ENCODE data around the gene TUBA8.
"Not testable (repeated sequence)": the region's sequence is repeated elsewhere in the genome, so short reads cannot be mapped to it uniquely, and the experiment has no call there.

Gene TUBA8

GRCh38 chr22:18088825-18089568 is 21.6 kb upstream of the TUBA8 start:
- Mint-ChIP-seq H3K27me3 (no peaks in the 10 kb centered on the region), H3K4me1 (ENCODE audit: low read depth) (peaks cover 32% of the 10 kb centered on the region), H3K4me3 (peak overlapping the region; percentile 5), H3K27ac (no peak overlapping the region), H3K36me3 (ENCODE audit: low read depth) (peaks cover 66% of the 10 kb centered on the region), H3K9me3 (no peaks in the 10 kb centered on the region)

DNA sequence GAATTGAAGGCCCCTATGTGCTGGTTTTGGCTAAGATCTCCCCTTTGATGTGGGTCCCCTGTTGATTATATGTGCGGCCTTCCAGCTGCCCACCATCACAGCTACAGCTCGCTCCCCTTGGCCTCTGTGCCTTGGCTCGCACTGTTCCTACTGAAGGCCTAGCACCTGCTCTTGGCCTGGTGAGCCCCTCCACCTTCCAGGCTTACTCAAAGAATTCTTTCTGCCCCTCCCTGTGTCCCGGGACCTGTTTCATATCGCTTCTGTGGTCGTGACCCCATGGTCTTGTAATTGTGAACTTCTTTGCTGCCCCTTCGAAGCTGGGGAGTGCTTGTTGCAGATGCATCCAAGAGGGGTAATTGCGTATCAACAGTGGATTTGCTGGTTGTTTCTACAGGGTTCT is 20.3 kb upstream of the TUBA8 start:
- H3K27ac Mint-ChIP-seq = no peak overlapping the region

GRCh38 chr22:18091478-18091877 is 19.1 kb upstream of the TUBA8 start:
- H3K27ac Mint-ChIP-seq = peak overlapping the region; percentile 34
- peaks cover 52% of the 10 kb centered on the region for H3K4me1 Mint-ChIP-seq (ENCODE audit: low read depth)
- H3K27me3 Mint-ChIP-seq = no peaks in the 10 kb centered on the region
- H3K4me3 Mint-ChIP-seq = peak overlapping the region; percentile 48
- peaks cover 71% of the 10 kb centered on the region for H3K36me3 Mint-ChIP-seq (ENCODE audit: low read depth)
- no peaks in the 10 kb centered on the region for H3K9me3 Mint-ChIP-seq

More for the DNA sequence above, 20.3 kb upstream of the TUBA8 start:
- Mint-ChIP-seq H3K4me3 (no peak overlapping the region), H3K27me3 (no peaks in the 10 kb centered on the region), H3K4me1 (ENCODE audit: low read depth) (peaks cover 41% of the 10 kb centered on the region), H3K9me3 (no peaks in the 10 kb centered on the region), H3K36me3 (ENCODE audit: low read depth) (peaks cover 72% of the 10 kb centered on the region)

DNA sequence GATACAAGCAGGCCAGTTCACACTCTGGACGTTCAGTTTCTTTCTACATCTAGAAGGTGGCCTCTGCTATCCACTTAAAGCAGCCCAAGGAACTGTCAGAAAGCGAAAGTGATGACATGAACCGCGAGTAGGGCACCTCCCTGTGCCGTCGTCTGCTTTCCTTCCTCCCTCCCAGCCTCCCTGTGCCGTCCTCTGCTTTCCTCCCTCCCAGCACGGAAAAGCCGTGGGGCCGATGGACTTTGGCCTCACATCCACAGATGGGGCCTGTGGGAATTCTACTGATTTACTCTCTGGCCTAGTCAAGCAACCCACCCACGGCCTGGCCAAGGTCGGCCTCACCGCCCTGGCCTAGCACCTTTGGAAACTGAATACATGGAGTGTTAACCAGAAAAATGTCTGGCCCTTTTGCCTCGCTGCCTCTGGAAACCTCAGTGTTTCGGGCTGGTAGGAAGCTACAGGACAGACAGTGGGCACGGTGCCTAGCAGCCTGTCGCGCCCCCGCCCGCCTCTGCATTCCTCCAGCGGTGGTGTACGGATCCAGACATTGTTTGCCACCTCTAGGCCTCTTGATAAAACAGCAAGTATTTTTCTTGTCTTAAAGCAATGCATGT is 18.6 kb upstream of the TUBA8 start:
- H3K27ac Mint-ChIP-seq = peak overlapping the region; percentile 83
- no peaks in the 10 kb centered on the region for H3K9me3 Mint-ChIP-seq
- H3K36me3 Mint-ChIP-seq (ENCODE audit: low read depth) = peaks cover 74% of the 10 kb centered on the region
- H3K4me1 Mint-ChIP-seq (ENCODE audit: low read depth) = peaks cover 58% of the 10 kb centered on the region
- H3K4me3 Mint-ChIP-seq = peak overlapping the region; percentile 48
- H3K27me3 Mint-ChIP-seq = no peaks in the 10 kb centered on the region

DNA sequence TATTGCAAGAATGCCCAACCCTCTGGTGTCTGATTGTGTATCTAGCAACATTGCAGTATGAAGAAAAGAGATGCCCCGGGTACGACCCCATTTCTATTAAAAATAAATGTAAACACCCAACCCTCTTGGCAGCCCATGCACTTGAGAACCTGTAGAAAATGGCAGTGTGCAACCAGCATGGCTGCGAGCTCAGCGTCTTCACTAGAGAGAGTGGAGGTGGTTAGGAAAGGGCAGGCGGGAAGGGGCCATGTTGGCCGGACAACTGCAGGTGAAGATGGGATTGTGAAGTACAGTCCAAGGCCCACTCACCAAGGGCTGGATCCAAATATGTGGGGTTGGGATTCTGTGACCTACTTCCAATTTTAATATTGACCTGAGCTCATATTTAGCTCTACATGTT is 16.9 kb upstream of the TUBA8 start:
- Mint-ChIP-seq H3K36me3 (ENCODE audit: low read depth) (peaks cover 61% of the 10 kb centered on the region), H3K27ac (no peak overlapping the region), H3K4me3 (no peak overlapping the region), H3K9me3 (no peaks in the 10 kb centered on the region), H3K27me3 (no peaks in the 10 kb centered on the region), H3K4me1 (ENCODE audit: low read depth) (peaks cover 50% of the 10 kb centered on the region)

DNA sequence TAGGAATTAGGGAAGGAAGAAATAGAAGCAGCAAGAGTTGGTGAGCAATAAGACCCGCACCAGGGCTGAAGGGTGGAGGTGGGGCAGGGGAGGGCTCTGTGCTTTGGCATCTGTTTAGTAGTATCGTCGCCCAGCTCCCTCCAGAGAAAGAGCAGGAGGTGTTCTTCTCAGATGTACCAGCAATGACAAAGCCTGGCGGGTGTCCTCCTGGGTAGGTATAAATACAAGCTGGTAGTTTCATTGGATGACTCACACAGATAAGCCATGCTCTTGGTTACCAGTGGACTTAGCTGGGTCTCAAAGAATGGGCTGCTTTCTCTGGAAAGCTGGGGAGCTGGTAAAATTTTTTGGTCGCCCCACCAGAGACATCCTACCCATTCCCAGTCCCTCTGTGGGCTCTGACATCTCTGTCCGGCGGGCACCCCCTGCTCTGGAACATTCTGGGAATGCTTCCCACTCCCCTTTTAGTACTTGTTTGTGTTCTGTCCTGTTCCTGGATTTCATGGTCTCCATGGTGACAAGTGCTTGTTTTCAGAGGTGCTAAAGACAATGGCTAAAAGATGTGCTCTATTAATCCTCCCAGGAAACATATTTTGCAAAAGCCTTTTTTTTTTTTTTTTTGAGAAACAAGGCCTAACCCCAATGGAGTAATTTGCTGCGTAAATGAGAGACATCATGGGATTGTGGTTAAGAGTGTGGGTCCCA is 15.4 kb upstream of the TUBA8 start:
- peaks cover 61% of the 10 kb centered on the region for H3K36me3 Mint-ChIP-seq (ENCODE audit: low read depth)
- H3K27me3 Mint-ChIP-seq = no peaks in the 10 kb centered on the region
- H3K4me3 Mint-ChIP-seq = no peak overlapping the region
- H3K9me3 Mint-ChIP-seq = no peaks in the 10 kb centered on the region
- peak overlapping the region; percentile 72 for H3K27ac Mint-ChIP-seq
- H3K4me1 Mint-ChIP-seq (ENCODE audit: low read depth) = peaks cover 44% of the 10 kb centered on the region

DNA sequence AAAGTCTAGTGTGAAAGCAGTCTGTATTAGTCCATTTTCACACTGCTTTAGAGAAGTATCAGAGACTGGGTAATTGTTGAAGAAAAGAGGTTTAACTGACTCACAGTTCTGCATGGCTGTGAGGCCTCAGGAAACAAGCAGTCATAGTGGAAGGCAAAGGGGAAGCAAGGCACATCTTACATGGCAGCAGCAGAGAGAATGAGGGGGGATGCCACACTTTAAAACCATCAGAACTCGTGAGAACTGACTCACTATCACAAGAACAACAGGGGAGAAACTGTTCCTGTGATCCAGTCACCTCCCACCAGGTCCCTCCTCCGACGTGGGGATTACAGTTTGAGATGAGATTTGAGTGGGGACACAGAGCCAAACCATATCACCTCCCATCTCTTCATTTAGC is 13.8 kb upstream of the TUBA8 start:
- Mint-ChIP-seq H3K9me3 (no peaks in the 10 kb centered on the region), H3K4me3 (no peak overlapping the region), H3K27ac (peak overlapping the region; percentile 70), H3K36me3 (ENCODE audit: low read depth) (peaks cover 62% of the 10 kb centered on the region), H3K27me3 (no peaks in the 10 kb centered on the region), H3K4me1 (ENCODE audit: low read depth) (peaks cover 43% of the 10 kb centered on the region)

- Mint-ChIP-seq H3K36me3 (ENCODE audit: low read depth) (peaks cover 66% of the 10 kb centered on the region), H3K27ac (no peak overlapping the region), H3K4me3 (no peak overlapping the region), H3K4me1 (ENCODE audit: low read depth) (peaks cover 62% of the 10 kb centered on the region), H3K27me3 (no peaks in the 10 kb centered on the region), H3K9me3 (peaks cover 17% of the 10 kb centered on the region)
Measured at GRCh38 chr22:18100781-18101180, 9.8 kb upstream of the TUBA8 start.

DNA sequence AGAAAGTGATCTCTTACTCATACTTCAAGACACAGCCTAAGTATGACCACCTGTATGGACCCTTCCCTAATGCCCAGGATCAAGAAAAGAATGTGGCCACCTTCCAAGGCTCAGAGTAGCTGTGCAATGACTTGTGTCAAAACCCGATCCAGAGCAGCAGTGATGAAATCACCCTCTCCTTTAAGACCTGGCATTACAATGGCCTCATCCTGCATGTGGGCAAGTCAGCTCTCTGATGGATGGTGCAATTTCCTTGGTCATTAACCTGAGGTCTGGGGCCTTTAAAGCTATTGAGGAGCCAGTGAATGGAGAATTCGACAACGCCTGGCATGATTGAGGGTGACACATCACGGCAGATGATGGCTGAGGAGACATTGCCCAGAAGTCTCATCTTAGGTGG is 9.1 kb upstream of the TUBA8 start:
- Mint-ChIP-seq H3K4me3 (no peak overlapping the region), H3K9me3 (peaks cover 22% of the 10 kb centered on the region), H3K27ac (peak overlapping the region; percentile 67), H3K27me3 (no peaks in the 10 kb centered on the region), H3K36me3 (ENCODE audit: low read depth) (peaks cover 63% of the 10 kb centered on the region), H3K4me1 (ENCODE audit: low read depth) (peaks cover 62% of the 10 kb centered on the region)

DNA sequence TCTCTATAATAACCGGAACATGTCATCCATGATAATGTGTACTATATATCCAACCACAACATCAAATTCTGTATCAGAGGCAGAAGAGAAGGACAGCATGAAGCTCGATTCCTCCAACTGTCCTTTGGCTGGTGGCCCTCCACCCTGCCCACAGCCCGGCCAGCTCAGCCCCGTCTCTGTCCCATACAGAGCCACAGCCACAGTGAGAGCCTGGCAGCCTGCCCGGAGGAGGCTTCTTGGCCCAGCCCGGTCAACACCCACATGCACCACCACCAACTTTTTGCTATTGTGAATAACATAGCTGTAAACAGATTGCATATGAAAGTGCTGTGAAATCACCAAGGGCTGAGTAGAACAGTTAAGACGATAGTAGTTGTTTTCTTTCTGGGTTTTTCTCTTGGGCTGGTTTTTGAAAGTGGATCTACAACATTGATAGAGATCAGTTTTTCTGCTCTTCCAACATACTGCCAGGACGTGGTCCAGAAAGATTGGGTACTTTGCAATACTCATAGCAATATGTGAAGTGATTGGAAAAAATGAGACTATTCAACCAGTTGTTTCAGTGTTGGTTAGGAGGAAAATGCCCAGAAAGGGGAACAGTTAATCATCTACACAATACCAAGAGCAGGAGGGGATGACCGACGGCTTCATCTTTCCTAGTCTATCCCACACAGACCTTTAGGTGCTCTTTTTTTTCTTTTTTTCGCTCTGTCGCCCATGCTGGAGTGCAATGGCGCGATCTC is 6.9 kb upstream of the TUBA8 start:
- Mint-ChIP-seq H3K4me1 (ENCODE audit: low read depth) (peaks cover 74% of the 10 kb centered on the region), H3K27ac (peak overlapping the region; percentile 92), H3K9me3 (peaks cover 29% of the 10 kb centered on the region), H3K4me3 (peak overlapping the region; percentile 57), H3K36me3 (ENCODE audit: low read depth) (peaks cover 67% of the 10 kb centered on the region), H3K27me3 (no peaks in the 10 kb centered on the region)

DNA sequence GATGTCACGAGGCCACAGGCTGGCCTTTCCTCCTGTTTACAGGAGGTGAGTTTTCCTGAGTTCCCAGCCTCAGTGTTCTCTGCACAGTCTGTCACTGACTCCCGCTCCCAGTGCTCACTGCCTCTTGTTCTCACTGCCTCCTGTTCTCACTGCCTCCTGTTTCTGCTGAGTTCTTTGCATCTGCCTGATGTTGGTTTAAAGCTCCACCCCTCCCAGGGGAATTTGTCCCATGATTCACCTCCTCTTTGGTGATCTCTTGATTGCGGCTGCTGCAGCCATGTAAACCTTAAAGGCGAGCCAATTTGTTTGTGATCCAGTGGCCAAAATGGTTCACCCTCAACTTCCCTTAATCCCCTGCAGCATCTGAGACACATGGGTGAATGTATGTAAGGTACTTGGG is 6.0 kb upstream of the TUBA8 start:
- Mint-ChIP-seq H3K4me1 (ENCODE audit: low read depth) (peaks cover 78% of the 10 kb centered on the region), H3K4me3 (no peak overlapping the region), H3K9me3 (peaks cover 29% of the 10 kb centered on the region), H3K27ac (peak overlapping the region; percentile 84), H3K27me3 (peaks cover 5% of the 10 kb centered on the region), H3K36me3 (ENCODE audit: low read depth) (peaks cover 60% of the 10 kb centered on the region)

DNA sequence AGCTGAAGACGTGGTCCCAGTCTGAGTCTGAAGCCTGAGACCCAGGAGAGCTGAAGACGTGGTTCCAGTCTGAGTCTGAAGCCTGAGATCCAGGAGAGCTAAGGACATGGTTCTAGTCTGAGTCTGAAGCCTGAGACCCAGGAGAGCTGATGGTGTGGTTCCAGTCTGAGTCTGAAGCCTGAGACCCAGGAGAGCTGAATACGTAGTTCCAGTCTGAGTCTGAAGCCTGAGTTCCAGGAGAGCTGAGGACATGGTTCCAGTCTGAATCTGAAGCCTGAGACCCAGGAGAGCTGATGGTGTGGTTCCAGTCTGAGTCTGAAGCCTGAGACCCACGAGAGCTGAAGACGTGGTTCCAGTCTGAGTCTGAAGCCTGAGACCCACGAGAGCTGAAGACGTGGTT is 4.6 kb upstream of the TUBA8 start:
- Mint-ChIP-seq H3K9me3 (peaks cover 29% of the 10 kb centered on the region), H3K27me3 (peaks cover 13% of the 10 kb centered on the region), H3K27ac (peak overlapping the region; percentile 91), H3K4me3 (peak overlapping the region; percentile 13), H3K4me1 (ENCODE audit: low read depth) (peaks cover 88% of the 10 kb centered on the region), H3K36me3 (ENCODE audit: low read depth) (peaks cover 51% of the 10 kb centered on the region)

DNA sequence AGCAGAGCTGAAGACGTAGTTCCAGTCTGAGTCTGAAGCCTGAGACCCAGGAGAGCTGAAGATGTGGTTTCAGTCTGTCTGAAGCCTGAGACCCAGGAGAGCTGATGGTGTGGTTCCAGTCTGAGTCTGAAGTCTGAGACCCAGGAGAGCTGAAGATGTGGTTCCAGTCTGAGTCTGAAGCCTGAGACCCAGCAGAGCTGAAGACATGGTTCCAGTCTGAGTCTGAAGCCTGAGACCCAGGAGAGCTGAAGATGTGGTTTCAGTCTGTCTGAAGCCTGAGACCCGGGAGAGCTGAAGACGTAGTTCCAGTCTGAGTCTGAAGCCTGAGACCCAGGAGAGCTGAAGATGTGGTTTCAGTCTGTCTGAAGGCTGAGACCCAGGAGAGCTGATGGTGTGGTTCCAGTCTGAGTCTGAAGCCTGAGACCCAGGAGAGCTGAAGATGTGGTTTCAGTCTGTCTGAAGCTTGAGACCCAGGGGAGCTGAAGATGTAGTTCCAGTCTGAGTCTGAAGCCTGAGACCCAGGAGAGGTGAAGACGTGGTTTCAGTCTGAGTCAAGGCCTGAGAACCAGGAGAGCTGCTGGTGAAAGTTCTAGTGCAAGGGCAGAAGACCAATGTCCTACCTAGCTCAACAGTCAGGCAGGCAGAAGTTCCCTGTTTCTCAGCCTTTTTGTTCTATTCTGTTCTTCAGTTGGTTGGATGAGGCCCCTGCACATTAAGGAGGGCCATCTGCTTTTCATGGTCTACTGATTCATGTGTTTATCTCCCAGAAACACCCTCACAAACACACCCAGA is 3.9 kb upstream of the TUBA8 start:
- Mint-ChIP-seq H3K9me3 (peaks cover 29% of the 10 kb centered on the region), H3K27me3 (peaks cover 19% of the 10 kb centered on the region), H3K27ac (peak overlapping the region; percentile 88), H3K4me1 (ENCODE audit: low read depth) (peaks cover 81% of the 10 kb centered on the region), H3K36me3 (ENCODE audit: low read depth) (peaks cover 43% of the 10 kb centered on the region)
- H3K4me3 Mint-ChIP-seq = not testable (repeated sequence)

DNA sequence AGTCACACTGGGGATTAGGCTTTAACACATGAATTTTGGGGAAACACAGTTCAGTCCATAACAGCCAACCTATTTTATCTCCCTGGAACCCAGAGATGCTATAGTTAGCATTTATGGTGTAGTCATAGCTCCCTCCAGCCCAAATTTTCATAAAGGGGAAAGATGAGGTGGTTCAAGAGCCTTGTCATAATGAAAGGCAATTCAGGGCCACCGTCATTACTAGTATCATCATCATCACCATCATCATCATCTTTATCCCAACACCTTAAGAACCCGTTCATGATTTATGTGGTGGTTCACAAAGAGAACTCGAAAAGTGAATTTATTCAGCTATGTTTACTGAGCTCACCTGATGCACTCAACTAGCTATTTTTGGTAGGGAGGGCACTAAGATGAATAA is 2.4 kb upstream of the TUBA8 start:
- peaks cover 33% of the 10 kb centered on the region for H3K27me3 Mint-ChIP-seq
- peaks cover 36% of the 10 kb centered on the region for H3K36me3 Mint-ChIP-seq (ENCODE audit: low read depth)
- no peak overlapping the region for H3K4me3 Mint-ChIP-seq
- H3K9me3 Mint-ChIP-seq = peaks cover 27% of the 10 kb centered on the region
- H3K27ac Mint-ChIP-seq = no peak overlapping the region
- H3K4me1 Mint-ChIP-seq (ENCODE audit: low read depth) = peaks cover 68% of the 10 kb centered on the region
